ENCODE results near the gene TXNIP.

Gene TXNIP

DNA sequence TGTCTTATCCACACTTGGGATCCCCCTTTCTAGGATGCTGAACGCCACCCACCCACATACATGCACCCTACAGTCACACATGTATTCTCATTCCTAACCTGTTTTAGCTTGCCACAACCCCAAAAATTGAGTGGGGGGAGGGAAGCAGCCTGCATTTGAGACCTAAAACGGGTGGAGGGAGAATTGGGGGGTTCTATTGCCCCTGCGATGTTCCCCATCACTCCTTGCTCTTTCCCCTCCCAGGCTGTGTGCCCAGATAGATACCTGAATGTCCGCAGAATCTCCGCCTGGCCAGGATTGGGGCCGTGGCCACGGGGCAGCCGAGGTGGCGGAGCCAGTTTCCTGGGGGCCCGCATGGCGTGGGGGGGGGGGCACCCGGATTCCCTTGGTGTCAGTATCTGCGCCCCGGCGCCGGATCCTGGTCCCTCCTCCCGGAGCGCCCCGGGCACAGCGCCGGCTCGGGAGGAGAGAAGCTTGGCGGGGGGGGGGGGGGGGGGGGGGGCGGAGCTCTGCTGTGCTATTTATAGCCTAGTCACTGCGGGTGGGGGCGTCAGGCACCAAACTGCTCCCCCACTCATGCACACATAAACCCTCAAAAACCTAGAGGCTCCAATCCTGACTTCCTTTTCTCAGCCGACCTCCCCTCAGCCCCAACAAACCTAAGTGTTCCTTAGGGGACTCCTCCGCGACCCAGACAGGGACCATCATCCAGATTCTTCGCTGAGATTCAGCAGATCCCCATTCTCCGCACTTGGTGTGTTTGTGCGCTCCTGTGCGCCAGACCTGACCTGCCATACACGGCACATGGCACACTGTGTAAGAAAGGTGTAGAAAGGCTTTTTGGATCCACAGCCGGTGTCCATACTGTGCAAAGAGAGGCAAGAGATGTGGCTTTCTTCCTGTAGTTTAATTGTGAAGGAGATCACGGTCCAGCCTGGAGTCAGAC is 33.9 kb downstream of the TXNIP start:
- DNase-seq: peak; percentile 13

- peak; percentile 28 for DNase-seq
Observed at GRCh38 chr1:145961425-145962156, 34.8 kb downstream of the TXNIP start.

DNA sequence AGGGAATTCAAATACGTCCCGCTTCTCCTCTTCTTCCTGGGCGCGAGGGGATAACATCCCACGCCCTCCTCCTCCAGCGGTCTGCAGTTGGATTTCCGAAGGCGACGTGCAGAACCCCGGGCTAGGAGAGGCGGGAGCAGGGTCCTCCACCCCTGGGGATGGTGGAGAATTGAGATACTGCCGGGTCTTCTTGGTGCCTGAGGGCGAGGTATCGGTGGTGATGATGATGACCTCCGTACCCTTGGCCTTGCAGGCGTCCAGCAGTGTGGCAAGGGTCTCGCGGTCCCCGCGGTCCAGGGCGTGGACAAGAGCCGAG is 35.3 kb downstream of the TXNIP start:
- no peak for DNase-seq

DNA sequence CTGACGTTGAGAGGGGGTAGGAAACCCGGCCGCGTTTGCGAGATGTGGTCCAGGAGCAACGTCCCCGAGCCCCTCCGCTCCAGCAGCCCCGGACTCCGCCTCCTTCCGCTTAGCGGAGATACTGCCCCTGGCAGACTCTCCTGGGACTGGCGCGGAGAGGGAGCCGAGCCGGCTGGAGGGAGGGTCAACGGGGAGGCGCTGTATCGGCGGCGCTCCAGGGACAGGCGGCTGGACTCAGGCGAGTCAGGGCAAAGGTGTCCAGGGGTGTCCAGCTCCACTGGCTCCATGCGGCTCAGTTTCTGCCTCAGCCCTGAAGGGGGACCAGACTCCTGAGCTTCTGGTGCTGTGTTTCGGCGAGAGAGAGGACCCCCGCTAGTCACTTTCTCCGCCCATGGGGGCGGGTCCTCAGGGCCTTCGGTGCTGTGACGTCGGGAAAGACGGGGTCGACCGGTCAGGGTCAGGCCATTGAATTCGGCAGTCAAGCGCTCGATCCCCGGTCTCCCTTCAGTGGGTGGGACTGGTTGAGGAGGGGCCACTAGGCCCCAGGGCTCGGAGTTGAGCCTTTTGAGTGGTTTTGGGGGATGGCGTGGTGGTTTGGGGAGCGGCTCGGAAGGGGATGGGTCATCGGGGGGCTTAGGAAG is 35.8 kb downstream of the TXNIP start:
- peak; percentile 46 for DNase-seq

DNA sequence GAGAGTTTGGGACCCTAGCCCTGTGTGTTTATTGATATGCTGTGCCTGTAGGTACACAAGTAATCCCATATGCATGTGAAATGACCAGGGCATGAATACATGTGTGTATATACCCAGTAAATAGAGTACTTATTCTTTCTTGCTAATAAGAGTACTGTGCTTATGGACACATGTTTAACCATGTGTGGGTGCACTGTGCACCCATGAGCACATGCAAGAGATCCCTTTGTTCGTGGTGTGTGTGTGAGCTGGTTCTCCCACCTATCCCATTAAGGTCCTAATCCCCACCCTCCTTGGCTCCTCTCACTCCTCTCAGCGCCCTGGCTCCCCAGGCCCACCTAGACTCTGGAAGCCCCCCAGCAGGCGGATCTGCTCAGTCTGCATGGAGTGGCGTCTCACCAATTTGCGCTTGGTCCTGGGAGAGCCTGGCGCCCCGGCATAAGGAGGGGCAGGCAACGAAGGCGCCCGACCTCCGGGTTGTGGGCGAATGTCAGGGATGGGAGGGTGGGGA is 36.4 kb downstream of the TXNIP start:
- DNase-seq: no peak

DNA sequence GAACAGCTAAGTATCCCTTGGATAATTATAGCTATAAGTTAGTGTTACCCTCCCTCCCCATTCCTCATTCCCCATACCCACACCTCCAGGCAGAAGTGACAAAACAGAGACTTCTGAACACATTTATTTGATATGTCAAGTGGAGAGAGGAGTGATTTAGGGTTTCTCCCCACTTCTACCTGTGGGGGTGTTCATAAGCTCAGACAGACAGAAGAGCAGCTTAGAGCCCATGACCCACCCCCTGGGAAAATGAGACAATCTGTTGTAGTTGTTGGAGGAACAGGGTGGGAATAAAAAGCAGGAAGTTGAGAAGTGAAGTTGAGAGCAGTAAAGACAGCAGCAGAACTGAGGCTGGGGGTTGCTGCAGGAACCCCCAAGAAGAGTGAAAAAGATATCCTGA is 37.0 kb downstream of the TXNIP start:
- DNase-seq: no peak

DNA sequence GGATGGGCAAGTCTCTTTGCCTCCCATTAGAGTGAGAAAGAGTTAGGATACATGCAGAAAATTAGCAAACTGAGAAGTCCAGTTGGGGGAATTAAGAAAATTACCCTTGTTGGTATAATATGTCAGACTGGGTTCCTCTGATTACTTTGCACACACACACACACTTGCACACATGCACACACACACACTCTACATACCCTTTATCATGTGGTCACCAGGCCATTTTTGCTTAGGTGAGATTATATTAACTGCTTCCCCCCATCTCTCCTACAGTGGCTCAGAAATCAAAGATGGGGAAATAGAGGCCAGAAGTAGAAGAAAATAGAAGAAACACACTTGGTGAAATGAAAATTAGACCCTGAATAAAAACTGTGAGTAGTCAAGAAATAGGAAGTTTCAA is 37.6 kb downstream of the TXNIP start:
- DNase-seq: no peak

DNA sequence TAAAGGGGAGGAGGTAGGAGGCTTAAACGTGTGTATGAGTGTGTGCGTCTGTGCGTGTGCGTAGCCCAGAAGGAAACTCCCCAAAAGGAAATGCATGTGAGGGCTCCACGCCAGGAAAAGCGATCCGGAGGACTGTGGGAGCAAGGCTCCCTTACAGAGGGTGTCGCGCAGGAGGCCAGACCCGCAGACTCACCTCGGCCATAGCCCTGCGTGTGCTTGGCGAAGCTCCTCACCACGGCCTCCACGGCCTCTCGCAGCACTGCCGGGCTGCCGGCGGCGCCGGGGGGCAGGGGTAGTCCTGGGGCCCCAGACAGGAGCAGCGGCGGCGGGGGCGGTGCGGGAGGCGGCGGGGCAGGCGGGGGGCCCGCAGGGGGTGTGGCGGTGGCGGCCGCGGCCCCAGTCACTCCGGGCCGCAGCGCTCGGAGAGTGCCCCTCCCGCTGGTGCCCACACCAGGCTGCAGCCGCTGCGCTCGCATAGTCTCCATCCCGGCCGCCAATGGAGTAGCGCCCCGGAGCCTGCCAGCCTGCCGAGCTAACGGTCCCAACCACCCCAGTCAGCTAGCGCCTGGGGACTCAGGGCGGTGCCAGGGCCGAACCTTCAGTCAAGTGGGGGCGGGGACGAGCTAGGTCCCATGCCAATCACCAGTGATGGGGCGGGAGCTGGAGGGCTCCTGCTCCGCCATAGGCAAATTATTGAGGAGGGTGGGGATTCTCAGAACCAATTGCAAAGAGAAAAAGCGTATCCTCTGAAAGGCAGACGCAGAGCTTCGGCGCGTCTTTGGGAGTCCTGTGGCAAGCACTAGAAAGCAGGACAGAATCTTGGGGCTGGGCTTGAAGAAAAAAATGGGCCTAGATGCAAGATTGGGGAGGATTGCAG is 38.7 kb downstream of the TXNIP start, which contains the start of gene LIX1L:
Gene LIX1L, minus strand, starts transcription at position 575 of the 877 bp plus-strand sequence. Its CDS starts 90 bp downstream, at position 485.
- peak; percentile 92 for DNase-seq

- no peak for DNase-seq
Observed at GRCh38 chr1:145956781-145957442, 39.5 kb downstream of the TXNIP start.

DNA sequence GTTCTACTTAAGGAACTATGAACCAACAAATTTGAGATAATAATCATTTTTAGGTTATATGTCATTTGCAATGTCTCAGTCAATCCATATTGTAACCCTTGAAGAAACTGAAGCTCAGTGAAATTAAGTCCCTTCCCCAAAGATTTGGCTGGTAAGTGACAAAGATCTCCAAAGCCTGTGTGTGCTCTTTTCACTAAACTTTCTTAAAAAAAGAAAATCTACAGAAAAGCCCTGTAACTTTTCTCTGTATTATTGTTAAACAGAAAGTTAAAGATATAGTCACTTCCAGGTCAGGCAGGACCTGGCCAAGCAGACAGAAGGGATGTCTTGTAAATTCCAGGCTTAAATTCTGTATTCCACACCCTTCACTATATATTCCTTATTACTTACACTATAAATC is 40.0 kb downstream of the TXNIP start:
- no peak for DNase-seq

DNA sequence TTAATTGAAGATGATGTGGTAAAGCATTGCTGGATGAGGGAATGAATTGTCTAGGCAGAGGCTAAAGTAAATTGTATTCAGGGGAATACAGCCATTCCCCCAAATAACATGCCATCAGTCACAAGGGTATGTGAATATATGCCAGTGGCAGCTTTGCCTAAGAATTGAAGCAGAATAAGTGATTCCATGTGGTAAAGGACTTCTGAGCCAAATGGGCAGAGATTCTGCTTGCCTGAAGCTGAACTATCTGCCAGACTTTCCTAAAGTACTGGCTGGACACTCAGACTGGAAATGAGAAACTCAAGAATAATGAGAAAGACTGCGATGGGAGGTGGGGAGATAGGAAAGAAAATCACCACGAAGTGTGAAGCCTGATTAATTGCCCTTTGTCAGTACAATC is 40.9 kb downstream of the TXNIP start:
- no peak for DNase-seq

GRCh38 chr1:145953861-145954260 is 42.5 kb downstream of the TXNIP start:
- no peak for DNase-seq

DNA sequence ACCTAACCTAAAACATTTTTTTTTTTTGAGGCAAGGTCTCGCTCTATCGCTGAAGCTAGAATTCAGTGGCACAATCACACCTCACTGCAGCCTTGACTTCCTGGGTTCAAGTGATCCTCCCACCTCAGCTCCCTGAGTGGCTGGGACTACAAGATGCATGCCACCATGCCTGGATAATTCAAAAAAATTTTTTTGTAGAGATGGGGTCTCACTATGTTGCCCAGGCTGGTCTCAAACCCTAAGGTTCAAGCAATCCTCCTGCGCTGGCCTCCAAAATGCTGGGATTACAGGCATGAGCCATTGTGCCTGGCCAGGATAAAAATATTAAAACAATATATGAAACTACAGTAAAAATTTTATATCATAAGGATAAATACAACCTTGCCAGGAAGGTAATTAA is 43.5 kb downstream of the TXNIP start:
- no peak for DNase-seq

DNA sequence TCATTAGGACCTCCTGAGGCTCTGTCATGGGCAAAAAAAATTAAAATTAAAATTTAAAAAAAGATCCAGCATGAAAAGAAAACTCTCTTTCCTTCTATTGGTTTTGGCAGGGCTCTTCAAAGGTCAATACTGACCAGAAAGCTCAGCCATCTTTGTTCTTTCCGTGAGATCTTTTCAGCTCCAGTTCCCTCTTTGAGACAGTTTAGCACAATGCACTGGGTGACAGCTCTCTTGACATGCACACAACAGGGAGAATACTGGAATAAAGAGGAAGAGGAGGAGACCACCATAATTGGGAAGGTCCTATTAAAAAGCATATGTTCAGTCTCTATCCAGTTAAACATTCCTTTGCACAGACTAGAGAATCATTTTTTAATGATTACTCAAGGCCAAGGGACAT is 44.9 kb downstream of the TXNIP start:
- DNase-seq: no peak

DNA sequence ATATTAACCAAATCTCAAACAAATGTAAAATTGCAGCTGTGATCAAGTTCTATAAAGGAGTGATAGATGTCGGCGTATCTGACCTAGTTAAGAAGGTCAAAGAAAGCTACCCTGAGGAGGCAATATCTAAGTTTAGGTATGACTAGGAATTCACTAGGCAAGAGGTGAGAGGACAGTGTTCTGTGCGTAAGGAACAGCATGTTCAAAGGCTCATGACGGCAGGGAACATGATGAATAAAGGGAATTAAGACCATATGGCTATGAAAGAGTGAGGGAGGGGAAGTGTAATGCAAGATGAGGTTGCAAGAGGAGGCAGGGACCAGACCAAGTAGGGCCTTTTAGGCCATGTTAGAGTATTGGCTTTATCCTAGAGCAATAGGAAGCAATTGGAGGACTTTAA is 47.2 kb downstream of the TXNIP start:
- DNase-seq: no peak

DNA sequence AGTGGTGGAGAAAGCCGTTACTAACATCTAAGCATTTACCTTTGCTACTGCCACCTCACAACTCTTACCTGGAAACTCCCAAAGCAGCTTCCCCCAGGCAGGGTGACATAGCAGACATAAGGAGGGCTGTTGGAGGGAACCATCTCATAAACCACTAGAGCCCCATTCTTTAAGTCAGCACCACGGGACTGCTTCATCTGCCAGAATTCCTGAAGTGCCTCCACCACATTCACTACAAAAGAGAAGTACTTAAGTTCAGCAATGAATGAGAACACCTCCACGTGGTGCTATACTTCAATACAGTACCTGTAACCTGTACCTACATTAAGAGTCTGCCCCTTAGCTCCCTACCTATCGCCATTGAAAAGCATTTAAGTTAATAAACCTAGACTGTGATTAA is 48.8 kb downstream of the TXNIP start:
- no peak for DNase-seq

DNA sequence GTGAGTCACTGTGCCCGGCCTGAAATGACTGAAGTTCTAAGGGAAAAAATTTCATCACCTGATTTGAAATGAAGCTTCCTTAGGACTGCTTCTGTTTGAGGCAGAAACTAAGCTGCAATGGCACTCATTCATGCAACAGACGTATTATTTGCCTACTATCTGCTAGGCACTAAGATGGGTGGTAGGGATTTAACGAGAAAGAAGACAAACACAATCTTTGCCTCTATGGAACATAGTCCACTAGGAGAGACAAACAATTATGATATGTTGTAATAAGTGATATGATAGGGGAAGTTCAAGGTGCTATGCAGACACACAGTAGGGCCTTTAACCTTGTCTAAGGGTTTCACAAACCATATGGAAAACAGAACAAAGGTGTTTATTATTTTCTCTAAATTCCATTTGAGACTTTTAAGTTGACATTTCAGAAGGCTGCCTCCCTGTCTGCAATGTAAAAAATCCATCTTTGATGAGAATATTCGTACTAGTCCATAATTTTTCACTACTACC is 49.8 kb downstream of the TXNIP start:
- DNase-seq: no peak

- no peak for DNase-seq
Observed at GRCh38 chr1:145944532-145944931, 51.8 kb downstream of the TXNIP start.

DNA sequence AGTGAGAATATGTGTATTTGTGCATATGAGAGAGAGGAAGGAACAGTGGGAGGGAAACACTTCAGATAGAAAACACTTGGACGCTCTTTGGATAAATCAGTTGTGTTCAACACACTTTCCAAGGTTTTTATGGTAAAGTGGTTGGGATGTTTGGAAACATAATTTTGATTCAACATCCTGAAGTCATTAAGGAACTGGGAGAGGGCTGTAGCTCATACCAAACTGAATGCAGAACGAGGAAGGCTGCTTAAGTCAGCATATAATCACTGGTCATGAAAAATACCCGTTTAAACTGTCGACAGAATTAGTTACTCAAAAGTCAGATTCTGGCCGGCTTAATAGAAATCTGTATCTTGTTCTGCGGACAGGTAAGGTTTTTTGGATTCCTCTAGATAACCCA is 53.5 kb downstream of the TXNIP start:
- DNase-seq: no peak
